ENCODE data around the gene SCGB3A2. TPM values are rescaled to one million over a fixed set of nuclear protein-coding genes. Genes with fewer than 3 reads are reported as not detected.

Gene SCGB3A2
- polyA plus RNA-seq, 3 donors from 2014 or later = not detected

Other genes with a start within 250 kb of the SCGB3A2 start
- gene JAKMIP2, start 96.0 kb upstream of the SCGB3A2 start, polyA plus RNA-seq = 10 to 100 TPM in 1 of 3 donors, 1 to 10 TPM in 2; 1.5 to 18.4 (median 5.4) TPM
- not detected for gene SPINK1, start 47.0 kb upstream of the SCGB3A2 start, polyA plus RNA-seq
- gene C5orf46, start 27.8 kb downstream of the SCGB3A2 start, polyA plus RNA-seq = not detected
- not detected for gene SPINK5, start 185.3 kb downstream of the SCGB3A2 start, polyA plus RNA-seq